ENCODE measurements around the gene CARD14.
A peak's percentile ranks its signal among the peaks of the same experiment; 100 is the strongest.

Gene CARD14

DNA sequence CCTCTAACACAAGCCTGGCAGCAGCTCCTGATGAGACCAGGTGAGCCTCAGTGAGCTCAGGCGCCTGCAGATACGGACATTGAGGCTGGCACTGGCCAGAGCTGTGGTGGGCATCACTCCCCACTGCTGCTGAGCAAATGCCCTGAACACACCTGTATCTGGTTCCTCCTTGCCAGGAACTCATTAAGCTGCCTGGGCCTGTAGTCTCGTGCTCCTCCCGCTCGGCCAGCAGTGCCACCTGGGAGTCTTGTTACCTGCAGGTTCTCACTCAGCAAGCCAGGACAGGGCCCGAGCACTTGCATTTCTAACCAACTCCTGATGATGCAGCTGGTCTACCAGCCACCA is 36.2 kb upstream of the CARD14 start:
- no peaks in the 10 kb centered on the region for H3K27me3 ChIP-seq (ENCODE audit: low read depth, low read length)
- H3K27ac ChIP-seq (ENCODE audit: low read length): no peak overlapping the region
- no peaks in the 10 kb centered on the region for H3K9me3 ChIP-seq (ENCODE audit: control insufficient read depth in 1 of 2, low read length in 2 of 2)
- no peaks in the 10 kb centered on the region for H3K4me1 ChIP-seq (ENCODE audit: control insufficient read depth in 1 of 2, insufficient read depth in 2 of 2, low read length in 2 of 2)
- peaks cover 47 to 59% of the 10 kb centered on the region in 2 donors for H3K36me3 ChIP-seq (ENCODE audit: control insufficient read depth in 1 of 2, insufficient read depth in 2 of 2, low read length in 2 of 2)
- H3K4me3 ChIP-seq (ENCODE audit: low read depth in 1 of 2, low read length in 2 of 2): no peak overlapping the region

DNA sequence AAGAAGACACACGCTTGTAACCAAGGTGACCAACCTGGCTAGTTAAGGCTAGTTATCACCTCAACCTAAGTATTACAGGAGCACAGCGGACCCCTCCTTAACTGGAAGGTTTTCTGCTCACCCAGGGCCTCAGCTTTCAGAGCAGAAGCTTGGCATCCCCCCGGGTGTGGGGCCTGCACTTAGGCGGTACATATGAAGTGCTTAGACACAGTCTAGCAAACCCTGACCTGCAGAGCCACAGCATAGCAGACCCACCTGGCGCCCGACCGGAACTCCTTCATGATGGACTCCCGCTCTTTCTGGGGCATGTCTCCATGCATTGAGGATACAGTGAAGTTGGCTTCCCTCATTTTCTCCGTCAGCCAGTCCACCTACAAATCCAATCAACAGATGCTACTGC is 32.7 kb upstream of the CARD14 start:
- Histone ChIP-seq H3K27me3 (ENCODE audit: low read depth, low read length) (no peaks in the 10 kb centered on the region), H3K27ac (ENCODE audit: low read length) (no peak overlapping the region), H3K9me3 (ENCODE audit: control insufficient read depth in 1 of 2, low read length in 2 of 2) (no peaks in the 10 kb centered on the region), H3K4me3 (ENCODE audit: low read depth in 1 of 2, low read length in 2 of 2) (no peak overlapping the region), H3K4me1 (ENCODE audit: control insufficient read depth in 1 of 2, insufficient read depth in 2 of 2, low read length in 2 of 2) (no peaks in the 10 kb centered on the region), H3K36me3 (ENCODE audit: control insufficient read depth in 1 of 2, insufficient read depth in 2 of 2, low read length in 2 of 2) (peaks cover 74 to 90% of the 10 kb centered on the region in 2 donors)

DNA sequence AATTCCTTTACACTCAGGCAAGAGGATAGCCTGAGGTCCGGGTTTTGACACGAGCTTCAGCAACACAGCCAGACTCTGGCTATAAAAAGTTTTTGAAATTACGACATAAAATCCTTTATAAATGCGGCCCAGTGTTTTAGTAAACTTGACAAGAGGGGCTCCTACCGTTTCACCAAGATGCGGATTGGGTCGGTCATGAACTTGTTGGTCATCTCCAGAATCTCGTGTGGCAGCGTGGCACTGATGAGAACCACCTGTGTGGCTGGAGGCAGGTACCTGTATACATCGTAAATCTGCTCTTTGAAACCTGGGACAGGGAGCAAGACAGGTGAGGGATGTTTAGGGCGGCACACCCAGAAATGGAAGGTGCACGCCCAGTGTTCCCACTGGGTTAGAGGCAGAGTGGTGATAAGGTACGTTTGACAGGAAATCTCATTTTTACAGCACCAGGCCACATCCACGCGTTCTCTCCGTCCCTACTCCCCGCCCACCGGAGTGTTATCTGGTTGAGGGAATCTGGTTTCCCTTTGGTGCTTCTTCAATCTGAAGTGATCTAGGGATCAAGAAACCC is 30.9 kb upstream of the CARD14 start:
- H3K27ac ChIP-seq (ENCODE audit: low read length): no peak overlapping the region
- H3K4me1 ChIP-seq (ENCODE audit: control insufficient read depth in 1 of 2, insufficient read depth in 2 of 2, low read length in 2 of 2): no peaks in the 10 kb centered on the region
- peaks cover 77 to 92% of the 10 kb centered on the region in 2 donors for H3K36me3 ChIP-seq (ENCODE audit: control insufficient read depth in 1 of 2, insufficient read depth in 2 of 2, low read length in 2 of 2)
- H3K27me3 ChIP-seq (ENCODE audit: low read depth, low read length): no peaks in the 10 kb centered on the region
- no peak overlapping the region for H3K4me3 ChIP-seq (ENCODE audit: low read depth in 1 of 2, low read length in 2 of 2)
- no peaks in the 10 kb centered on the region for H3K9me3 ChIP-seq (ENCODE audit: control insufficient read depth in 1 of 2, low read length in 2 of 2)

GRCh38 chr17:80141463-80142165 is 28.2 kb upstream of the CARD14 start:
- H3K4me1 ChIP-seq (ENCODE audit: control insufficient read depth in 1 of 2, insufficient read depth in 2 of 2, low read length in 2 of 2): peaks cover 13 to 19% of the 10 kb centered on the region in 2 donors
- H3K9me3 ChIP-seq (ENCODE audit: control insufficient read depth in 1 of 2, low read length in 2 of 2): no peaks in the 10 kb centered on the region
- H3K27ac ChIP-seq (ENCODE audit: low read length): no peak overlapping the region
- H3K36me3 ChIP-seq (ENCODE audit: control insufficient read depth in 1 of 2, insufficient read depth in 2 of 2, low read length in 2 of 2): peaks cover 61 to 66% of the 10 kb centered on the region in 2 donors
- no peaks in the 10 kb centered on the region for H3K27me3 ChIP-seq (ENCODE audit: low read depth, low read length)
- H3K4me3 ChIP-seq (ENCODE audit: low read depth in 1 of 2, low read length in 2 of 2): no peak overlapping the region

DNA sequence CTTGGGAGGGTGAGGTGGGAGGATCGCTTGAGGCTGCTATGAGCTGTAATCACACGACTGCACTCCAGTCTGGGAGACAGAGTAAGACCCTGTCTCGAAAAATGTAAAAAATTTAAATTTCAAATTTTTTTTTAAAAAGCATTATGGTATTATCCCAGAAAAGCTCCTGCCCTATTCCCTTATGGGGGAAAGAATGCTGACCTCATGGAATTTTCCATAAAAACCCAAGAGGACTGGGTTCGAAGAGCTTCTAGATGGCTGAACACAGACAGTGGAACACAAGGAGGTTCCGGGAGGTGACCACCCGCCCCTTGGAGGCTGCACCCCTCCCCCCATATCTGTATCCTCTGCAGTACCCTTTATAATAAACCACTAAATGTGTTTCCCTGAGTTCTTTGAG is 26.9 kb upstream of the CARD14 start:
- no peak overlapping the region for H3K4me3 ChIP-seq (ENCODE audit: low read depth in 1 of 2, low read length in 2 of 2)
- no peaks in the 10 kb centered on the region for H3K27me3 ChIP-seq (ENCODE audit: low read depth, low read length)
- H3K9me3 ChIP-seq (ENCODE audit: control insufficient read depth in 1 of 2, low read length in 2 of 2): no peaks in the 10 kb centered on the region
- no peak overlapping the region for H3K27ac ChIP-seq (ENCODE audit: low read length)
- H3K36me3 ChIP-seq (ENCODE audit: control insufficient read depth in 1 of 2, insufficient read depth in 2 of 2, low read length in 2 of 2): peaks cover 49 to 52% of the 10 kb centered on the region in 2 donors
- peaks cover 13 to 20% of the 10 kb centered on the region in 2 donors for H3K4me1 ChIP-seq (ENCODE audit: control insufficient read depth in 1 of 2, insufficient read depth in 2 of 2, low read length in 2 of 2)

DNA sequence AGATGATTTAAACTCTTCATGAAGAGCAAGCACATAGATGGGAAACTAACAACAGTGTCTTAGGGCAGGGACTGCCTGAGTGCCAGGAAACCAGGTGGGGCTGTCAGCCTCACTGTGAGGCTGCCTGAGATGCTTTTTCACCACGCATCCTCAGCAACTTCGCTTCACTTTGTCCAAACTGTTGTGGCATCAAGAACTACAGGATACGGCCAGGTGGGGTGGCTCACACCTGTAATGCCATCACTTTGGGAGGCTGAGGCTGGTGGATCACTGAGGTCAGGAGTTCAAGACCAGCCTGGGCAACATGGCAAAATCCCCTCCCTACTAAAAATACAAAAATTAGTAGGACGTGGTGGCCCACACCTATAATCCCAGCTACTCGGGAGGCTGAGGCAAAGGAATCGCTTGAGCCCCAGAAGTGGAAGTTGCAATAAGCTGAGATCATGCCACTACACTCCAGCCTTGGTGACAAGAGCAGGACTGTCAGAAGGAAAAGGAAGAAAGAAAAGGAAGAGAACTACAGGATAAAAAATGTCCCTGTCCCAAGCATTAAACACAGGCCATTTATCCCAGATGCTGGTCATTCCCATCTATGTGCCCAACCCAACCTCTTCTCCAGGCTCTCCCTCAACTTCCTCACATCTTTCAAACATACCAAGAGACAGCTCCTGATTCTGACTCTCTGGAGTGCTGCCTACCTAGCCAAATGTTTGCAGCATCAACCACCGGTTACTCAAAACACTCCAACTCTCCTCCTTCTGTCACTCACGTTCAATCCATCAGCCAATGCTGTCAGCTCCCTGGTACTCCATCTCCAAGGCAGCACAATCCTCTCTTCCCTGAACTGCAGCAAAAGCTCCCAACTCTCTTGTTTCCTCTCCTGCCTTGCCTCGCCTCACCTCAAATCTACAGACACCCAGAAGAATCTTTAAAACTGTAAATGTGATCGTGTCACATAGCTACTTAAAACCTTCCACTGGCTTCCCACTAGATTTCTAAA is 24.5 kb upstream of the CARD14 start:
- H3K9me3 ChIP-seq (ENCODE audit: control insufficient read depth in 1 of 2, low read length in 2 of 2): no peaks in the 10 kb centered on the region
- H3K27me3 ChIP-seq (ENCODE audit: low read depth, low read length): no peaks in the 10 kb centered on the region
- no peak overlapping the region for H3K27ac ChIP-seq (ENCODE audit: low read length)
- H3K4me3 ChIP-seq (ENCODE audit: low read depth in 1 of 2, low read length in 2 of 2): peak overlapping the region; percentile 89 to 91
- H3K4me1 ChIP-seq (ENCODE audit: control insufficient read depth in 1 of 2, insufficient read depth in 2 of 2, low read length in 2 of 2): peaks cover 13 to 26% of the 10 kb centered on the region in 2 donors
- H3K36me3 ChIP-seq (ENCODE audit: control insufficient read depth in 1 of 2, insufficient read depth in 2 of 2, low read length in 2 of 2): peaks cover 28% of the 10 kb centered on the region in 2 donors

DNA sequence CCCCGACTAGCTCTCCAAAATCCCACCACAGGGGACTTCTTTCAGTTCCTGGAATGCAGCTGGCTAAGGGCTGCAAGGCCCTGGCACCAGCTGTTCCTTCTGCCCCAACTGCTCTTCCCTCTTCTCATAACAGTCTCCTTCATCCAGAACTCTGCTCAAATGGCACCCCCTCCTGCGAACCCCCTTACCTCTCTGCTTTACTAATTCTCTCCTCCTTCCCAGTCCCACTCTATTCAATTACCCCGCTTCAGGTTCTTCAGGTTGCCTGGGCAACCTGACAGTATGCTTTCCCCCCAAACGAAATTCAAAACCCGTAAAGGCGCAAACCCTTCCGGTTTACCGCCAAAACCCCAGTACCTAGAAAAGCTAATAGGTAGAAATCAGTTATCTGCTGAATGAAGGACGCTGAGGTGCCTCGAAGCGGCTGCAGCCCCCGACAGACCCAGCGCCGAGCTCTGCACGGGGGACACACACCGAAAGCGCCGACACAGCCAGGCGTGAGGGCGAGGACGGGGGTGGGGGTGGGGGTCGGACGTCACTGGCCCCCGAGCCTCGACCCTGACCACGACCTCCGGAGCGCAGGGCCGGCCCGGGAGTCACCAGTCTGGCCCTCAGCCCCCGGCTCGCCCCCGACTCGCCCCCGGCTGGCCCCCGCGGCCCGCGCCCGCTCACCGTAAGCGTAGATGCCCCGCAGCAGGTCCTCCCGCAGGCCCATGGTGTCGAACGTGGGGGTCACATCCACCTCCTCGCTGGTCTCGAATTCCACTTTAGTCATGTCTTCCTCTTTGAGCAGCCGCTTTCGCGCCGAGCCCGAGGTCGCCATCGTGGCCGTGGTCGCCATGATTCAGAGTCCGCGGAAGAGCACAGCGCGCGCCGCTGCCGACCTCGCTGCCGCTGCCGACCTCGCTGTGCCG is 23.5 kb upstream of the CARD14 start:
- H3K4me3 ChIP-seq (ENCODE audit: low read depth in 1 of 2, low read length in 2 of 2): peak overlapping the region; percentile 89 to 91
- no peaks in the 10 kb centered on the region for H3K27me3 ChIP-seq (ENCODE audit: low read depth, low read length)
- H3K27ac ChIP-seq (ENCODE audit: low read length): peak overlapping the region; percentile 60
- peaks cover 13 to 26% of the 10 kb centered on the region in 2 donors for H3K4me1 ChIP-seq (ENCODE audit: control insufficient read depth in 1 of 2, insufficient read depth in 2 of 2, low read length in 2 of 2)
- H3K36me3 ChIP-seq (ENCODE audit: control insufficient read depth in 1 of 2, insufficient read depth in 2 of 2, low read length in 2 of 2): peaks cover 22 to 23% of the 10 kb centered on the region in 2 donors
- H3K9me3 ChIP-seq (ENCODE audit: control insufficient read depth in 1 of 2, low read length in 2 of 2): no peaks in the 10 kb centered on the region

DNA sequence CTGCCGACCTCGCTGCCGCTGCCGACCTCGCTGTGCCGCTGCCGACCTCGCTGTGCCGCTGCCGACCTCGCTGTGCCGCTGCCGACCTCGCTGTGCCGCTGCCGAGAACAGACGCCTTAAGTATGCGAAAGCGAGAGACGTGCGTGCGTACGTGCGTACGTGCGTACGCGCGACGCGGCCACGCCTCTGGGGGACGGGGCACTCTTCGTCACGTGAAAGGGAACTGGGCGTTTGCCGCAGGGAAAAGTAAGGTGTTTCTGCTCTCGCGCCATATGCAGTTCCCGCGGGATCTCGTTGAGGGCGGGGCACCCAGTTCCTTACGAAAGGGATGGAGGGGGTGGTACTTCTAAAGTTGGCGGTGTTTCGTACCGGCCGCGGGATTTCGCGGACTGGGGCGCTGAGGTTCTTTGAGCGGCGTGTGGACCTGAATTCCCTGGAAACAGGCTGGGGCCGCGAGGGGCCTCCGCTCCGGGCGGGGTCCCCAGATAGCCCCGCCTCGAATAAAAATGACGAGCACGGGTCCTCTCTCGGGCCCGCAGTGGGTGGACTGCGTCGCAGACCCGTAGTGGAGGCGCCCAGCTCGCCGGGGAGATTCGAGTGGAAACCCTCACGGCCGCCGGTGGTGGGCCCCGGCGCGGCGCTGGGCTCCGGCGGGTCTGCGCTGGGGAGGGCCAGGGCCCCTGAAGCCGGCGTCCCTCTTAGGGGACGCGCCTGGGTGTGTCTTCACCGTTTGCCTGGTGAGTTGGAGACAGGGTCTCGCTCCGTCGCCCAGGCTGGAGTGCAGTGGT is 22.6 kb upstream of the CARD14 start, which contains the start of gene EIF4A3:
Gene EIF4A3 (minus strand): TSS at position 94 of the 788 bp plus-strand sequence. CDS start 167 bp downstream, outside the sequence.
- H3K4me1 ChIP-seq (ENCODE audit: control insufficient read depth in 1 of 2, insufficient read depth in 2 of 2, low read length in 2 of 2): peaks cover 13 to 26% of the 10 kb centered on the region in 2 donors

DNA sequence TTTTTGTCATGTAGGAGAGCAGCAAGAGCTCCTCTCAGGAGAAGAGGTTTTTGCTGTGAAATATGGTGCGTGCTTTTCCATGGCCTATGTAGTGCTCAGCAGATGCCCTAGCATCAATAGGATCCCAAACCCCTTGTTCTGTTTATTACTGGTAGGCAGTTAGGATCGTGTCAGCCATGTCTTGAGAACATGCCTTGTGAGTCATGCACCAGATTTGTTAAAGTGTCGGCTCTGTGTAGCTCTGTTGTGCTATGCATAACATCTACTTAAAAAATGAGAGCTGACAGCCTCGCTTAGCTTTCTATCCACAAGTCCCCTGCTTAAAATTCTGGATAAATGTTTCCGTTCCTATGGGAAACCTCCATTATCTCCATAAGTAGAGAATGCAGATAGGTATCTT is 18.5 kb upstream of the CARD14 start:
- no peak overlapping the region for H3K27ac ChIP-seq (ENCODE audit: low read length)

More for the DNA sequence above, 22.6 kb upstream of the CARD14 start, which contains the start of gene EIF4A3:
- Histone ChIP-seq H3K27me3 (ENCODE audit: low read depth, low read length) (no peaks in the 10 kb centered on the region), H3K4me3 (ENCODE audit: low read depth in 1 of 2, low read length in 2 of 2) (peak within 1 kb of the TSS; percentile 89 to 91), H3K36me3 (ENCODE audit: control insufficient read depth in 1 of 2, insufficient read depth in 2 of 2, low read length in 2 of 2) (peaks cover 13 to 14% of the 10 kb centered on the region in 2 donors), H3K9me3 (ENCODE audit: control insufficient read depth in 1 of 2, low read length in 2 of 2) (no peaks in the 10 kb centered on the region), H3K27ac (ENCODE audit: low read length) (peak within 1 kb of the TSS; percentile 75)

More for the DNA sequence above, 18.5 kb upstream of the CARD14 start:
- H3K27me3 ChIP-seq (ENCODE audit: low read depth, low read length): no peaks in the 10 kb centered on the region
- H3K4me3 ChIP-seq (ENCODE audit: low read depth in 1 of 2, low read length in 2 of 2): no peak overlapping the region
- H3K9me3 ChIP-seq (ENCODE audit: control insufficient read depth in 1 of 2, low read length in 2 of 2): no peaks in the 10 kb centered on the region
- H3K36me3 ChIP-seq (ENCODE audit: control insufficient read depth in 1 of 2, insufficient read depth in 2 of 2, low read length in 2 of 2): no peaks in the 10 kb centered on the region
- peaks cover 0 to 7% of the 10 kb centered on the region in 2 donors for H3K4me1 ChIP-seq (ENCODE audit: control insufficient read depth in 1 of 2, insufficient read depth in 2 of 2, low read length in 2 of 2)
